GM19240 (cell line): ENCODE data around the gene TRPC1.
"Not testable (repeated sequence)": the region's sequence is repeated elsewhere in the genome, so short reads cannot be mapped to it uniquely, and the experiment has no call there.

ENCODE experiments used
- DNase-seq: peaks from one replicate; pipeline ENCODE4 v3.0.0; 2011; ENCODE audit warnings: low spot score; ENCODE audit not compliant: insufficient read length

Gene TRPC1

GRCh38 chr3:142752605-142753004 is 28.8 kb downstream of the TRPC1 start:
- not testable (repeated sequence) for DNase-seq

GRCh38 chr3:142754494-142754893 is 30.7 kb downstream of the TRPC1 start:
- DNase-seq: no peak

DNA sequence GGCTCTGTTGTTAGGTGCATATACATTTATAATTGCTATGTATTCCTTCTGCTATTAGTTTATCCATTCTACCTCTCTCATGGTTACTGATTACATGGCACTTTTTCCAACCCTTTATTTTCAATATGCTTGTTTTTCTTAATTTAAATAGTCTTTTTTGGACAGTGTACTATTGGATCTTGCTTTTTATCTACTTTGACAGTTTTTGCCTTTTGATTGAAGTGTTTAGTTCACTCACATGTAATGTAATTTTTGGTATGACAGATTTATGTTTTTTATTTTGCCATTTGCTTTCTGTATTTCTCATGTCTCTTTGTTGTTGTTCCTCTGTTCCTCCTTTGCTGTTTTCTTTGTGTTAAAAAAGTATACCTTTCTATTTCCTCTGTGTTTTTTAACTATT is 44.5 kb downstream of the TRPC1 start:
- DNase-seq: no peak

- no peak for DNase-seq
These were observed 54.1 kb downstream of the TRPC1 start for GRCh38 chr3:142777927-142778326.

DNA sequence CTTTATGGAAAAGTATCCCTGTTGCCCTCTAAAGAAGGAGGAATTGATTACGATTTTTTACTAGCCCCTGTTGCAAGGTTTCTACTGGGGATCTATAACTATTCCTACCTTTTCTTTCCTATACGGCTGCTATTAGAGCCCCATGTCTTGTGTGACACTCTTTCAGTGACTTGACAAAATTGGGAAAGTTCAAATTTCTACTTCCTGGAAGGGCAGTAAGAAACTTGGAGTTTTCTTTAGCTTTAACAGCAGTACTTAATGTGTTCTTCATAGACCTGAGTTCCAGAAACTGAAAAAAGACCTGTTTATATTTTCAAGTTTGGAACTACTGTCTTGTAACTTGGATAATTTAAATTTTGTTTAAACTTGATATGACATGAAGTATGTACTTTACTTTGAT is 54.7 kb downstream of the TRPC1 start:
- DNase-seq: no peak

- no peak for DNase-seq
These were observed 55.8 kb downstream of the TRPC1 start for GRCh38 chr3:142779591-142779990.

- DNase-seq: no peak
These were observed 58.8 kb downstream of the TRPC1 start for GRCh38 chr3:142782616-142783015.

GRCh38 chr3:142784228-142784627 is 60.4 kb downstream of the TRPC1 start:
- no peak for DNase-seq

- no peak for DNase-seq
These were observed 62.2 kb downstream of the TRPC1 start for GRCh38 chr3:142785996-142786395.

- no peak for DNase-seq
These were observed 63.9 kb downstream of the TRPC1 start for GRCh38 chr3:142787719-142788118.

DNA sequence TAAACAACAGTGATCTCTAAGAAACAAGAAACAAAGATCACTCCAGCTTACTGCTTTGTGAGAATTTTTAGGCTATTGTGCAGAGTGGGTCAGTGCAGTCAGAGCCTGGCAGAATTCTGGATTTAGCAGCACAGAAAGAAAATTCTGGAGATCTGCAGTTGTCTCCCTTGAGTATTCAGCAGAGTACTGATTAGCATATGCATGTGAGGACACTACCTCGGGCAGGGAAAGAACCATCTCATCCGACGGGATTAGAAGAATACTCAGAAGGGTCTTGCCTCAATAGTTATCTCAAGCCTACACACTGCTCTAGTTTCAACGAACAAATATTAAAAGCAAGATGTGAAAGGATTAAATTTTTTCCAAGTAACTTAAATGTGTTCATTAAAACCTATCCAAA is 70.7 kb downstream of the TRPC1 start:
- no peak for DNase-seq

DNA sequence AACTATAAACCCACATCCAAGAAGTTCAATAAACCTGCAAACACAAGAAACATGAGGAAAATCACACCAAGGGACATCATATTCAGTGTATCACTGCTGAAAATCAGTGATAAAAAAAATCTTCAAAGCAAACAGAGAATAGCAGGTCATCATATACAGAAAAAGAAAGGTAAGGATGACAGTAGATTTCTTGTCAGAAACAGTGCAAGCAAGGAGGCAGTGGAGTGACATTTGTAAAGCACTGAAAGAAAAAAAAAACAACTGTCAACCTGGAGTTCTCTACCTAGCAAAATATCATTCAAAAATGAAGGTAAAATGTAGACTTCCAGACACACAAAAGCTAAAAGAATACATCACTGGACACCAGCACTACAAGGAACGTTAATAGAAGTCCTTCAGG is 71.5 kb downstream of the TRPC1 start:
- DNase-seq: no peak

- no peak for DNase-seq
These were observed 73.0 kb downstream of the TRPC1 start for GRCh38 chr3:142796823-142797222.

GRCh38 chr3:142801746-142802145 is 77.9 kb downstream of the TRPC1 start:
- DNase-seq: no peak

- DNase-seq: no peak
These were observed 79.1 kb downstream of the TRPC1 start for GRCh38 chr3:142802891-142803290.

DNA sequence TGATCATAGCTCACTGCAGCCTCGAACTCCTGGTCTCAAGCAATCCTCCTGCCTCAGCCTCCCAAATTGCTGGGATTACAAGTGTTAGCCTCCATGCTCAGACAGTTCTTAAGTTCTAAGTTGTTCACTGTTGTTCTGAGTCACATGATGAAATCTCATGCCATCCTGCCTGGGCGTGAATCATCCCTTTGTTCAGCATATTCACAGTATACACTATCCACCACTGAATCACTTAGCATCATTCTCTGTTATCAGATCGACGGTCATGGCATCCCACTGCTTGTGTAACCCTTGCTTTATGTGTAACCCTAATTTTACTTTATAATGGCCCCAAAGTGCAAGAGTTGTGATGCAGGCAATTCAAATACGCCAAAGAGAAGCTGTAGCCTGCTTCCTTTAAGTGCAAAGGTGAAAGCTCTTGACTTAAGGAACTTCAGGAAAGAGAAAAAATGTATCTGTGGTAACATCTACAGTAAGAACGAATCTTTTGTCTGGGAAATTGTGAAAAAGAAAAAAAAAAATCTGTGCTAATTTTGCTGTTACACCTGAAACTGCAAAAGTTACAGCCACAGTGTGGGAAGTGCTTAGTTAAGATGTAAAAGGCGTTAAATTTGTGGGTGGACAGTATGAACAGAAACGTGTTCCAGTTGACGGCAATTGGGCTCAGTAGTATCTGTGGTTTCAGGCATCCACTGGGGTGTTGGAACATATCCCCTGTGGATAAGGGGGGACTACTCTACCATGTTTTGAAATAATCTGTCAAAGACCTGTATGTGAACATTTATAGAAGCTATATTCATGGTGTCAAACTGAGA is 84.5 kb downstream of the TRPC1 start:
- no peak for DNase-seq

DNA sequence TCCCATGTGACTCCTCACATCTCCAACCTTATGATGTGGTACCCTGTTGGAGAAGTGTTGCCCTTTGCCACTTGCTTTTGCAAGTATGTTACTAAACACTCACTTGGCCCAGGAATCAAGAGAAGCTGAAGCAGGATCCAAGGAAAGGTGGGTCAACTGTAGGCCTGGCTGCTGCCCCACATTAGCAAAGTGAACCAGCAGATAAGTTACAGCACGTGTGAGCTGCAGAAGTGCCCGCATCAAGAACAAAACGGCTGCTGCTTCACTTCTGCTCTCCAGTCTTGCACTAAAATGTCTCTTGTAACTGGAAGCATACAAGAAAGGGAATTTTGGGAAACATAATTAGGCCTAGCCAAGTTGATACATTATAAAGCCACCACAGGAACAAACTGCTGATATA is 85.4 kb downstream of the TRPC1 start:
- no peak for DNase-seq

- DNase-seq: no peak
These were observed 92.0 kb downstream of the TRPC1 start for GRCh38 chr3:142815803-142816202.

DNA sequence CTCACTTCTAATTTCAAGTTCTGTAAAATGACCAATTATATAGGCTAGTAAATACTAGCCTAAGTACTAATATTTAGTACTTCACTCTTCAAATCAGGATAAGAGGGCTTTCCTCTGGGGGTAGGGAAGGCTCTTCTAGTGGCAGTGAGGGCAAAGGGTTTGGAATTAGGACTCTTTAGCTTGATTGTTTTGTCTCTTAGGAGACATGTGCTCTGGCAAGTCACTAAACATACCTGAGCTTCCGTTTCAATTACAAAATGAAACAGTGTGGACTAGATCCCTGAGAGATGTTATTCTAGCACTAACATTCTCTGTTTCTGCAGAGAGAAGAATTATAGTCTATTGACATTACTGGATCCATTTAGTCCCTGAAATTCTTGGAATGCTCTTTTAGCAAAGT is 93.5 kb downstream of the TRPC1 start:
- DNase-seq: no peak

DNA sequence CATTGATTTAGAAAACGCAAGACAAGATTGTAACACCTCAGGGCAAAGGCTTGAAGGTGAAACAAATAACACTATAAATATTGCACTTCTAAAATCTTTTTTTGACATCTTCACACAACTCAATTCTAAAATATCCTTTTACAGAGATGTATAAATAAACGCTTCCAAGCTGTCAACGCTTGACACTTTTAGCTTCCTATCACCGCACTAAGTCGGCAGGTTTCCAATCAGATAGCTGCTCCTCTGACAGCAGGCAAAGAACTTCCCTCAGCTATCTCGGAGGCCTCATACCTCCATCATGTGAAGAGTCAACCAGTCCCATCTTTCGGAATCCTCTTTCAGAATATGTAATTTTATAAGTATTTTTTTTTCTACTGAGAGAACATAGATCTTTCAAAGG is 94.1 kb downstream of the TRPC1 start:
- DNase-seq: no peak

DNA sequence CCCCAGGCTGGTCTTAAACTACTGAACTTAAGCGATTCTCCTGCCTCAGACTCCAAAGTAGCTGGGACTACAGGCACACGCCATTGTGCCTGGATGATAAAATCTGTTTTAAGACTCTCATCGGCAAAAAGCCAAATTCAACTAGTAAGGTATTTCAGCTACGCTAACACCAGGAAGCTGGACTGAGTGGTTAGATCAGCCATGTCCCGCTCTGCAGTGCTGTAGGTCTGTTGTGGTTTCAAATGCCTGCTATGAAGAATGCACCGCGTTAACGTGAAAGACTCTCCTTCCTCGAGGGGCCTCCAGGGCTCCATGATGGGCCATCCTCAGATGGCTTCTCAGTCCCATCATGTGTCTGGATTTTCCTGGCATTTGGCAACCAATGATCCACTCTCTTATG is 94.8 kb downstream of the TRPC1 start:
- DNase-seq: no peak

DNA sequence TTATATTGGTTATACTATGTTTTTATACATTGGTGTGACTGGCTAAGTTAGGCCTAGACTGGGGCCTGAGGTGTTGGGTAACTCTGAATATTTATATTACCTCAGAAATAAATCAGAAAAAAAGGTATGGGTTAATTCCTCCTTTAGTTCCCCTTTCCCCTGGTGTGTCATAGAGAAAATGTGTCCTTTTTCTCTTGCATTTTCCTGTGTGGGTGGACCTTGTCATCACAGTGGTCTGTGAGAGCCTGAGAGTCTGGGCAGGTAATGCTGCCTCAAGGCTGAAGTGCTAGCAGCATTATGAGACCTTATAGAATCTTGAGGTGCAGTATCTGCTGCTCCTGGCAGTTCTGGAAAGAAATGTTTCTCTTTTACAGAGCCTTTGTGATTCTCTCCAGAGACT is 95.3 kb downstream of the TRPC1 start:
- no peak for DNase-seq

GRCh38 chr3:142828703-142829305 is 105.0 kb downstream of the TRPC1 start:
- peak; percentile 24 for DNase-seq
